ENCODE results near the gene SLC8B1. TPM values are rescaled to one million over a fixed set of nuclear protein-coding genes. Genes with fewer than 3 reads are reported as not detected.

SLC8B1 gene
- total RNA-seq, 4 donors from 2014 or later, result 49.5 to 112 (median 101) TPM

- Histone ChIP-seq H3K4me3 (no peak overlapping the region), H3K9me3 (no peaks in the 10 kb centered on the region), H3K27ac (no peak overlapping the region), H3K36me3 (no peaks in the 10 kb centered on the region), H3K27me3 (no peaks in the 10 kb centered on the region), H3K4me1 (no peaks in the 10 kb centered on the region)
- no peak for DNase-seq
- TF ChIP-seq POLR2A (IDR thresholded peaks at IDR 0.05) (no peak), CTCF (IDR thresholded peaks at IDR 0.05) (no peak)
Observed at GRCh38 chr12:113368331-113368730, 33.4 kb upstream of the SLC8B1 start.

GRCh38 chr12:113366827-113367226, 31.9 kb upstream of the SLC8B1 start:
- TF ChIP-seq CTCF (IDR thresholded peaks at IDR 0.05) (no peak), POLR2A (IDR thresholded peaks at IDR 0.05) (no peak)
- Histone ChIP-seq H3K4me1 (no peaks in the 10 kb centered on the region), H3K4me3 (no peak overlapping the region), H3K27me3 (no peaks in the 10 kb centered on the region), H3K27ac (no peak overlapping the region), H3K9me3 (no peaks in the 10 kb centered on the region), H3K36me3 (no peaks in the 10 kb centered on the region)
- no peak for DNase-seq

- no peaks in the 10 kb centered on the region for H3K4me1 ChIP-seq
- DNase-seq, result no peak
- H3K36me3 ChIP-seq, result no peaks in the 10 kb centered on the region
- no peak overlapping the region for H3K4me3 ChIP-seq
- no peaks in the 10 kb centered on the region for H3K9me3 ChIP-seq
- TF ChIP-seq CTCF (IDR thresholded peaks at IDR 0.05) (no peak), POLR2A (IDR thresholded peaks at IDR 0.05) (no peak)
- H3K27ac ChIP-seq, result no peak overlapping the region
- H3K27me3 ChIP-seq, result no peaks in the 10 kb centered on the region
Observed at GRCh38 chr12:113365639-113366395, 30.9 kb upstream of the SLC8B1 start.

- Histone ChIP-seq H3K9me3 (no peaks in the 10 kb centered on the region), H3K36me3 (no peaks in the 10 kb centered on the region), H3K27ac (no peak overlapping the region), H3K4me1 (no peaks in the 10 kb centered on the region), H3K4me3 (no peak overlapping the region), H3K27me3 (no peaks in the 10 kb centered on the region)
- DNase-seq, result no peak
- TF ChIP-seq POLR2A (IDR thresholded peaks at IDR 0.05), result no peak
- TF ChIP-seq CTCF (IDR thresholded peaks at IDR 0.05), result no peak
Observed at GRCh38 chr12:113364698-113365097, 29.8 kb upstream of the SLC8B1 start.

- Histone ChIP-seq H3K9me3 (no peaks in the 10 kb centered on the region), H3K27me3 (no peaks in the 10 kb centered on the region), H3K36me3 (no peaks in the 10 kb centered on the region), H3K4me3 (no peak overlapping the region), H3K4me1 (peaks cover 0 to 7% (median 0%) of the 10 kb centered on the region in 4 donors), H3K27ac (no peak overlapping the region)
- DNase-seq, result no peak
- TF ChIP-seq POLR2A (IDR thresholded peaks at IDR 0.05) (no peak), CTCF (IDR thresholded peaks at IDR 0.05) (no peak)
Observed at GRCh38 chr12:113361574-113362370, 26.9 kb upstream of the SLC8B1 start.
